KOPT-K1 (cell line): ENCODE data around the gene SPHK2.
A peak's percentile ranks its signal among the peaks of the same experiment; 100 is the strongest.

Experiments used
- H3K27ac ChIP-seq: fragments of 200-600 bp; sonication (generic); 2 replicates; pipeline ENCODE4 v1.5.1; 2016; ENCODE audit warnings: antibody characterized with exemption, mild to moderate bottlenecking, low read depth, low read length; ENCODE audit not compliant: poor library complexity, severe bottlenecking
- H3K36me3 ChIP-seq: fragments of 200-600 bp; sonication (generic); 2 replicates; pipeline ENCODE4 v1.5.1; 2017; ENCODE audit warnings: antibody characterized with exemption, mild to moderate bottlenecking, low read length, moderate library complexity; ENCODE audit not compliant: insufficient read depth
- H3K9me3 ChIP-seq: fragments of 200-600 bp; sonication (generic); 2 replicates; pipeline ENCODE4 v1.5.1; 2017; ENCODE audit warnings: antibody characterized with exemption, low read length, mild to moderate bottlenecking; ENCODE audit not compliant: insufficient read depth, poor library complexity, severe bottlenecking

SPHK2 gene

GRCh38 chr19:48614436-48615230 lies 4.7 kb upstream of the SPHK2 start, which contains the start of gene FAM83E:
Gene FAM83E (minus strand): TSS chr19:48615076. CDS start chr19:48613372, 1,704 bp downstream.
- H3K27ac ChIP-seq = no peak within 1 kb of the TSS
- peaks cover 56% of the 10 kb centered on the region for H3K36me3 ChIP-seq
- no peaks in the 10 kb centered on the region for H3K9me3 ChIP-seq

GRCh38 chr19:48615231-48616040 lies 3.9 kb upstream of the SPHK2 start:
- Histone ChIP-seq H3K9me3 (no peaks in the 10 kb centered on the region), H3K27ac (no peak overlapping the region), H3K36me3 (peaks cover 56% of the 10 kb centered on the region)

GRCh38 chr19:48616041-48616436 lies 3.3 kb upstream of the SPHK2 start:
- Histone ChIP-seq H3K36me3 (peaks cover 56% of the 10 kb centered on the region), H3K27ac (no peak overlapping the region)

GRCh38 chr19:48616491-48617056 lies 2.7 kb upstream of the SPHK2 start:
- no peak overlapping the region for H3K27ac ChIP-seq
- peaks cover 56% of the 10 kb centered on the region for H3K36me3 ChIP-seq
- H3K9me3 ChIP-seq = no peaks in the 10 kb centered on the region

More at GRCh38 chr19:48616041-48616436, 3.3 kb upstream of the SPHK2 start:
- no peaks in the 10 kb centered on the region for H3K9me3 ChIP-seq

DNA sequence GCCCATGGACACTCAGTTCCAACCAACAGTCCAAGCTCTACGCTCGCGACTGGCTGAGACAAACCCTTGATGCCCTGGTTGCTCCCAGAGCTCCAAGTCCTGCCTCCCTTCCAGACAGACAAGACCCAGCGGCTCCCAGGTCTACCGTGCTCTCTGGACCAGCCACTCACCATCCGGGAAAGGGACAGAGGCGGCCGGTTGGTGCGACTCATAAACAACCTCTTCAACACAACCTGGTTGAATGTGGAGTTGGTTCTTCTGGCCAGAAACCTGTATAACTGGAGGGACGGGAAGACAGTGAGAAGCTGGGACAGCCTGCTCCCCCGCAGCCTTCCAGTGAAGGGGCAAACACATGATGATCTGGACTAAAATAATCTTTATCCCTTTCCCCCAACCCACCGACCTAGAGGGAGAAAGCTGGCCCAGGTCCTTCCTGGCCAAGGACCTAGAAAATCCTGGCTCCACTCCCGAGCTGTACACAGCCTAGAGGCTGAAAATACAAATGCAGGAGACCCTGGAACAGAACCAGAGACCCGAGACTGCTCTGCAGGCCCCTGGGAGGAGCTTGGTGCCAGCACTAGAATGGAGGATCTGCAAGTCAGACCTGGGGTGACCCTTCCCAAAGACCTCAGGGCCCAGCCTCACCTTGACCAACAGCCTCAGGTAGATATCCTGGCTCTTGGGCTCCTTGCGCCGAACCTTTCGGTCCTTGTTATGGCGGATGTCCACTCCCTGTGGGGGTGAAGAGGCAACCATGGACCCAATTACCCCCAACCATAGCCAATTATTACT lies 2.0 kb upstream of the SPHK2 start:
- Histone ChIP-seq H3K9me3 (no peaks in the 10 kb centered on the region), H3K27ac (peak overlapping the region; percentile 88), H3K36me3 (peaks cover 57% of the 10 kb centered on the region)

DNA sequence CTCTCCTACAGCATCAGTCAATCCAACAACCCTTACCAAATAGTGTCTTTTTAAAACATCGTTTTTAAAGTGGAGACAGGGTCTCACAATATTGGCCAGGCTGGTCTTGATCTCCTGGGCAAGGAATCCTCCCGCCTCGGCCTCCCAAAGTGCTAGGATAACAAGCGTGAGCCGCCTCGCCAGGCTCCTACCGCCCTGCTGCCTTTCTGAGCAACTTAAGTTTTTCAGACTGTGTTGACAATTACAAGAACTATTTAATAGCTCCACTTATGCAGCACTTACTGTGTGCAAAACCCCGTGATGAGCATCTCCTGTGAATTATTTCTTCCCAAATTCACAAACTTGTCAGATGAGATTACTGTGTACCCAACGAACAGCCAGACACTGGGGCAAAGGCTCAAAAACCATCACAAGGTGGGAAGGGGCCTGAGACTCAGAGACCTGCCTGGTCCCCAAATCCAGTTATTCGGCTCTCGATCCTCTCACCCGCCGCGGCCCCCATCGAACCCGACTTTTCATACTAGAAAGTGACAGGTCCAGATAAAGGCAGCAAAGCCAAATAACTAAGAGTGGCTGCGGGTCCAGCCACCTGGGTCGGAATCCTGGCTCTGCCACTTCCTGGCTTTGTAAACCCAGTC lies 909 bp upstream of the SPHK2 start:
- H3K36me3 ChIP-seq = peaks cover 55% of the 10 kb centered on the region
- peak overlapping the region; percentile 88 for H3K27ac ChIP-seq
- no peaks in the 10 kb centered on the region for H3K9me3 ChIP-seq

DNA sequence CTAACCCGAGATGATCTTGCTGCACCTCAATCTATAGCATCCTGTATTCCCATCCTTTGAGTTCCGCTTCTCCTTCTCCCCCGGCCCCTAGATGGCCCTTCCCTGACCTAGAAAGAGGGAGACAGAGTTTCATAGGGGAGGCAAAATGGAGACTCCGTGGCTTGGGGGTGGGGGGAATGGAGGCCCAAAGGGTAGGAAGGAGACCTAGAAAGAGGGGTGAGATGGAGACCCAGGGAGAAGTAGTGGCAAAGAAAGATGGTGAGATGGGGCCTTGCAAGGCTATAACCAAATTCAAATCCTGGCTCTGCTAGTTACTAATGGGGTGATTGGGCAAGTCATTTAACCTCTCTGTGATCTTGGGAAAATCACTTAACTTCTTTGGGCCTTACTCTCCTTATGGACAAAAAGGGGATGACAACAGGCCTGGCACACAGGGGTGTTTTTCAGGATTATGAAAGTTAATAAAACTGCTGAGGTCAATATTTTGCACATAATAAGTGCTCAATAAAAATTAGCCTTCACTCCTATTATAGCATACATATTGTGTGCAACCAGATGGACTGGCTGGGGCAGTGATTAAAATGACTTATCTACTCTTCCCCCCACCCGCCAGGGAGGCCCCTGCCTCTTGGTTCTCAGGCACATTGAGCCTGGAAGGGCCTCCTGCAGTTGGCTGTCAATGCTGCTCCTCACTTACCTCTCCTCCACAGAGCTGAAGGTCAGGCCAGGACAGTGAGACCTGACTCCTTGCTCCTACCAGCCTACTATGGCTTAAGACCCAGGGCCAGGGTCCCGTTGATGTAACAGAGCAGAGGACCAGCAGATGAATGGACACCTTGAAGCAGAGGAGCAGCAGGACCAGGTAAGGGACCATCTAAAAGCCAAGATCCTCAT lies 633 bp downstream of the SPHK2 start:
- H3K9me3 ChIP-seq = no peaks in the 10 kb centered on the region
- H3K27ac ChIP-seq = peak overlapping the region; percentile 88
- peaks cover 43% of the 10 kb centered on the region for H3K36me3 ChIP-seq

- H3K9me3 ChIP-seq = no peaks in the 10 kb centered on the region
Observed at GRCh38 chr19:48623556-48624066, 4.3 kb downstream of the SPHK2 start.

GRCh38 chr19:48624067-48624594 lies 4.8 kb downstream of the SPHK2 start:
- H3K27ac ChIP-seq = peak overlapping the region; percentile 59
- H3K9me3 ChIP-seq = no peaks in the 10 kb centered on the region
- peaks cover 37% of the 10 kb centered on the region; the same call in 1 of the 2 replicates for H3K36me3 ChIP-seq

More at GRCh38 chr19:48623556-48624066, 4.3 kb downstream of the SPHK2 start:
- Histone ChIP-seq H3K36me3 (peaks cover 36% of the 10 kb centered on the region; the same call in 1 of the 2 replicates), H3K27ac (peak overlapping the region; percentile 52)

- Histone ChIP-seq H3K27ac (peak overlapping the region; percentile 59), H3K9me3 (no peaks in the 10 kb centered on the region), H3K36me3 (peaks cover 46% of the 10 kb centered on the region)
Observed at GRCh38 chr19:48624791-48625723, 5.8 kb downstream of the SPHK2 start.

DNA sequence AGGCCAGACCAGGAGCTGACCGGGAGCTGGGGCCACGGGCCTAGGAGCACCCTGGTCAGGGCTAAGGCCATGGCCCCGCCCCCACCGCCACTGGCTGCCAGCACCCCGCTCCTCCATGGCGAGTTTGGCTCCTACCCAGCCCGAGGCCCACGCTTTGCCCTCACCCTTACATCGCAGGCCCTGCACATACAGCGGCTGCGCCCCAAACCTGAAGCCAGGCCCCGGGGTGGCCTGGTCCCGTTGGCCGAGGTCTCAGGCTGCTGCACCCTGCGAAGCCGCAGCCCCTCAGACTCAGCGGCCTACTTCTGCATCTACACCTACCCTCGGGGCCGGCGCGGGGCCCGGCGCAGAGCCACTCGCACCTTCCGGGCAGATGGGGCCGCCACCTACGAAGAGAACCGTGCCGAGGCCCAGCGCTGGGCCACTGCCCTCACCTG lies 6.6 kb downstream of the SPHK2 start:
- Histone ChIP-seq H3K36me3 (peaks cover 55% of the 10 kb centered on the region), H3K9me3 (no peaks in the 10 kb centered on the region), H3K27ac (no peak overlapping the region)

DNA sequence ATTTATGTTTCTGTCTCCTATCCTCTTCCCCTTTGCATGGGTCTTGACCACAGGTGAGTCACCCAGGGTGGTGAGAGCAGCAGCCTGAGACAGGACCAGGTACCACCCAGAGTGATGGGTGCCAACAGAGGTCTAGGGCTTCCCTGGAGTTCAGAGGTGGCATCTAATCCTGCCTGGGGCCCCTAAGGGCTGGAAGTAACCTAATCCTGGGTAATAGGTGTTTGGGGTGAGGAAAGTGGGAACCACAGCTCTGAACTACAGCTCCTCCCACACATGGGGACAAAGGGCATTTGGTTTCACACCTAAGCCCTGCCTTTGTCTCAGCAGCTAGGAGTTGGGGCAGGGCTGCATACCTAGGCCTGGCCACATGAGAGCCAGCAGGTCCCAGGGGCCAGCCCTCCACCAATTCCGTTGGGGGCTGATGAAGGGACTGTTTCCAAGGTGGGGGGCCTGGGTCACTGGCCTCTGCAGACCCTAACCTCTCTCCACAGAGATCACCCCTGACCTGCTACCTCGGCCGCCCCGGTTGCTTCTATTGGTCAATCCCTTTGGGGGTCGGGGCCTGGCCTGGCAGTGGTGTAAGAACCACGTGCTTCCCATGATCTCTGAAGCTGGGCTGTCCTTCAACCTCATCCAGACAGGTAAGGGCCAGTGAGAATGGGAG lies 8.0 kb downstream of the SPHK2 start:
- Histone ChIP-seq H3K36me3 (peaks cover 65% of the 10 kb centered on the region), H3K9me3 (no peaks in the 10 kb centered on the region), H3K27ac (no peak overlapping the region)
